Measurements from ENCODE around the gene PEX6. TPM values are rescaled to one million over a fixed set of nuclear protein-coding genes. Genes with fewer than 3 reads are reported as not detected.

PEX6 gene
- polyA plus RNA-seq, 1 experiment = 6.8 TPM

GRCh38 chr6:42935322-42935721 is 43.7 kb downstream of the PEX6 start:
- Histone ChIP-seq H3K9me3 (ENCODE audit: control insufficient read depth, insufficient read depth, low read length) (no peaks in the 10 kb centered on the region), H3K27me3 (ENCODE audit: control insufficient read depth, insufficient read depth, low read length) (no peaks in the 10 kb centered on the region), H3K4me3 (ENCODE audit: low read depth, low read length) (no peak overlapping the region), H3K27ac (ENCODE audit: low read depth, low read length) (no peak overlapping the region)
- no peak for DNase-seq (ENCODE audit: low read depth, low spot score)
- CTCF ChIA-PET = no interaction called here
- TF ChIP-seq CTCF (IDR thresholded peaks at IDR 0.05; ENCODE audit: low read depth, low read length) = no peak
- POLR2A ChIA-PET = interaction anchor here (0.6 kb wide), 1 partner anchor 182 kb away, joined by 5 read pairs; no protein-coding TSS in a partner anchor

DNA sequence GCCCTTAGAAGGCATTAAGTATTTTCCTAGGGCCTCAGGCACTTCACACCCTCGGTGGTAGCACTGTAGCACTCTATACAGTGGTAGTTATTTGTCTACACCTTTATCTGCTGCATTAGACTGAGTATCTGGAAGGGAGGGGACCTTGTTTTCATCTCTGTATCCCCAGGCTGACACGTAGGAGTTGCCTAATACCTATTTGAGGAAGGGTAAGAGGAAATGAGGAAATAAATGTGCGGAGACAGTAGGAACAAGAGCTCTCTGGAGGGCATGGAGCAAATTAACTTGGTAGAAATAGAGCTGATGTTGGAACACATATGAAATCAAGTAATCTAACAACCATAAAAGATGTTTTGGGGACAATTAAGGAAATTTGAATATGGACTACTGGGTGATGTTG is 45.8 kb downstream of the PEX6 start:
- no peaks in the 10 kb centered on the region for H3K9me3 ChIP-seq (ENCODE audit: control insufficient read depth, insufficient read depth, low read length)
- ChIA-PET CTCF (no interaction called here), POLR2A (interaction anchor here (0.5 kb wide), 1 partner anchor 12 kb away, joined by 4 read pairs; no protein-coding TSS in a partner anchor)
- no peak for DNase-seq (ENCODE audit: low read depth, low spot score)
- no peak for TF ChIP-seq CTCF (IDR thresholded peaks at IDR 0.05; ENCODE audit: low read depth, low read length)
- no peak overlapping the region for H3K27ac ChIP-seq (ENCODE audit: low read depth, low read length)
- no peaks in the 10 kb centered on the region for H3K27me3 ChIP-seq (ENCODE audit: control insufficient read depth, insufficient read depth, low read length)
- no peak overlapping the region for H3K4me3 ChIP-seq (ENCODE audit: low read depth, low read length)

DNA sequence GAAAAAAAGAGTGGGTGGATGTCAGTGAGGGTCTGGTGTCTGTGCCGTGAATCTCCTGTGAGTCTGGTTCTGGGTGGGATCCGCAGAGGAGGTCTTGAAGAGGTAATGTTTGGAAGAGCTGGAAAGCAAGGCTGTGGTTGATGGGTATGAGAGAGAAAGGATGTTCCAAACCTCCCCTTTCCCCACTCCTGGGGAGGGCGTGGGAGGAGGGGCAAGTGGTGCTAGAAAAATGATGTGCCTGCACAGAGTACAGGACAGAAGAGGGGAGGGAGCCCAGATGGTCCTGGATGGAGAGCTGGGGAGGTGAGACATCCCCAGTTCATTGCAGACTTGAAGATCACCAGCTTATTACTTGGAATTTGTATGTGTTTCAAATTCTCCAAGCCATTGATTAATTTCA is 46.6 kb downstream of the PEX6 start:
- DNase-seq (ENCODE audit: low read depth, low spot score) = no peak
- Histone ChIP-seq H3K27ac (ENCODE audit: low read depth, low read length) (no peak overlapping the region), H3K9me3 (ENCODE audit: control insufficient read depth, insufficient read depth, low read length) (no peaks in the 10 kb centered on the region), H3K27me3 (ENCODE audit: control insufficient read depth, insufficient read depth, low read length) (no peaks in the 10 kb centered on the region), H3K4me3 (ENCODE audit: low read depth, low read length) (no peak overlapping the region)
- no peak for TF ChIP-seq CTCF (IDR thresholded peaks at IDR 0.05; ENCODE audit: low read depth, low read length)
- POLR2A ChIA-PET = interaction anchor here (0.5 kb wide), 1 partner anchor 11 kb away, joined by 4 read pairs; no protein-coding TSS in a partner anchor
- CTCF ChIA-PET = no interaction called here

DNA sequence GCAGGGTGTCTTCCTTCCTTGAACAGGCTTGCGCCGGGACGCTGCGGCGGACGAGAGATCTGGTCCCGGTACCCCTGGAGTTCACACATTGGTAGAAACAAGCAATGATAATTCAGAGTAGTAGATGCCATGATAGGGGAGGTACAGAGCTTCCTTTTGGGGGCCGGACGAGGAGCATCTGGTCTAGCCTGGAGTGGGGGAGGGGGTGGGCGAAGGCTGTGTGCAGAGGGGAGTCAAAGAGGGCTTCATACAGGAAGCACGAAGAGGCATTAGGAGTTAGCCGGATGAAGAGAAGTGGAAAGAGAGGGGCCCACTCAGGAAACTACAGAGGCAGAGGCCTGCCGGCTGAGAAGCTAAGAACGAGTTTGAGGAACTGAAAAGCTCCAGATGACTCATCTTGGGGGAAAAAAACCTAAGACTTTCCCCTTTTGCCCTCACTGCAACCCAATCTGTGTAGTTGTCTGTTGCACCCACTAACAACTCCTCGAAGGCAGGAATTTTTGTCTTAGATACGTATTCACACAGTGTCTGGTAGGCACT is 49.1 kb downstream of the PEX6 start:
- CTCF ChIA-PET = interaction anchor here (1.1 to 1.8 kb wide), 3 partner anchors 29 to 85 kb away, joined by 3 to 7 read pairs (median 4); partner anchors contain the start of gene KLHDC3
- Histone ChIP-seq H3K27ac (ENCODE audit: low read depth, low read length) (peak overlapping the region; percentile 96), H3K27me3 (ENCODE audit: control insufficient read depth, insufficient read depth, low read length) (peaks cover 2% of the 10 kb centered on the region), H3K9me3 (ENCODE audit: control insufficient read depth, insufficient read depth, low read length) (no peaks in the 10 kb centered on the region), H3K4me3 (ENCODE audit: low read depth, low read length) (peak overlapping the region; percentile 76)
- POLR2A ChIA-PET = interaction anchor here (0.6 to 1.9 kb wide), 20 partner anchors 8 to 616 kb away, joined by 3 to 18 read pairs (median 4); partner anchors contain the start of genes CUL7, CUL9, GNMT and KLHDC3
- DNase-seq (ENCODE audit: low read depth, low spot score) = peak; percentile 42
- no peak for TF ChIP-seq CTCF (IDR thresholded peaks at IDR 0.05; ENCODE audit: low read depth, low read length)
